Gastrocnemius medialis (tissue), 4 donors: Measurements from ENCODE around the gene TESPA1.
"Not testable (repeated sequence)": the region's sequence is repeated elsewhere in the genome, so short reads cannot be mapped to it uniquely, and the experiment has no call there.

Experiments used
- CTCF ChIP-seq, 5 experiments: fragments of 450-650 bp in 3 of 5; fragments of 200-600 bp in 2 of 5; sonication (generic) in 2 of 5; IDR thresholded peaks in 4 of 5; conservative IDR thresholded peaks in 1 of 5; 1 replicate in 4 of 5; 2 replicates in 1 of 5; pipeline ENCODE4 v1.5.1; 2016 to 2019; ENCODE audit warnings: antibody characterized with exemption in 5 of 5, mild to moderate bottlenecking in 3 of 5, moderate library complexity in 3 of 5
- POLR2A ChIP-seq, 2 donors: fragments of 450-650 bp; IDR thresholded peaks; one replicate each; pipeline ENCODE4 v1.6.1; 2017; ENCODE audit warnings: antibody characterized with exemption in 2 of 2, mild to moderate bottlenecking in 2 of 2, moderate library complexity in 2 of 2

- TF ChIP-seq CTCF (IDR thresholded peaks at IDR 0.05 in 4 of 5, conservative IDR thresholded peaks at IDR 0.05 in 1 of 5); POLR2A (IDR thresholded peaks at IDR 0.05): not testable (repeated sequence)
Measured at GRCh38 chr12:54943292-54943691, 41.3 kb downstream of the TESPA1 start.
